ENCODE measurements around the gene ZNF121.

ZNF121 gene

DNA sequence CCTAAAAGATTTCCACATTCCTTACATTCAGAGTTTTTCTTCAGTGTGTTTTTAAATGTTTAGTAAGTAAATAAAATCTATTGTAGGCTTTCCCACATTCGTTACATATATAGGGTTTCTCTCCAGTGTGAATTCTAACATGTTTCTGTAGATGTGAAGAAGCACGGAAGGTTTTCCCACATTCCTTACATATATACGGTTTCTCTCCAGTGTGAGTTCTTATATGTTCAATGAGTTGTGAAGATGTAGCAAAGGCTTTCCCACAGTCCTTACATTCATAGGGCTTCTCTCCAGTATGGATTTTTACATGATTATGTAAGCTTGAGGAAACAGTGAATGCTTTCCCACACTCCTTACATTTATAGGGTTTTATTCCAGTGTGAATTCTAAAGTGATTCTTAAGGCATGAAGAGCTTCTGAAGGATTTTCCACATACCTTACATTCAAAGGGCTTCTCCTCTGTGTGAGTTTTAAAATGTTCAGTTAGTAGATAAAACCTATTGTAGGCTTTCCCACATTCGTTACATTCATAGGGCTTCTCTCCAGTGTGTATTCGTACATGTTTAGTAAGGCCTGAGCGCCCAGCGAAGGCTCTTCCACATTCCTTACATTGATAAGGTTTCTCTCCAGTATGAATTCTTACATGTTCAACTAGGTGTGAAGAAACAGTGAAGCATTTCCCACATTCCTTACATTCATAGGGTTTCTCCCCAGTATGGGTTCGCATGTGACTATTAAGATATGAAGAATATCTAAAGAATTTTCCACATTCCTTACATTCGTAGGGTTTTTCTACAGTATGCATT, 18.2 kb downstream of the ZNF121 start:
- TF ChIP-seq TAF1 (IDR thresholded peaks at IDR 0.05; ENCODE audit: borderline replicate concordance, insufficient read depth, low read length) = no peak
- no peak for TF ChIP-seq FOXP2 (optimal IDR thresholded peaks at IDR 0.05; ENCODE audit: borderline replicate concordance, extremely low read depth, extremely low read length, insufficient read depth)
- TF ChIP-seq POLR2AphosphoS5 (IDR thresholded peaks at IDR 0.05; ENCODE audit: low read depth, low read length) = no peak
- no peak for TF ChIP-seq SIN3A (IDR thresholded peaks at IDR 0.05; ENCODE audit: borderline replicate concordance, insufficient read depth, low read length)
- TF ChIP-seq, protein P1, sequence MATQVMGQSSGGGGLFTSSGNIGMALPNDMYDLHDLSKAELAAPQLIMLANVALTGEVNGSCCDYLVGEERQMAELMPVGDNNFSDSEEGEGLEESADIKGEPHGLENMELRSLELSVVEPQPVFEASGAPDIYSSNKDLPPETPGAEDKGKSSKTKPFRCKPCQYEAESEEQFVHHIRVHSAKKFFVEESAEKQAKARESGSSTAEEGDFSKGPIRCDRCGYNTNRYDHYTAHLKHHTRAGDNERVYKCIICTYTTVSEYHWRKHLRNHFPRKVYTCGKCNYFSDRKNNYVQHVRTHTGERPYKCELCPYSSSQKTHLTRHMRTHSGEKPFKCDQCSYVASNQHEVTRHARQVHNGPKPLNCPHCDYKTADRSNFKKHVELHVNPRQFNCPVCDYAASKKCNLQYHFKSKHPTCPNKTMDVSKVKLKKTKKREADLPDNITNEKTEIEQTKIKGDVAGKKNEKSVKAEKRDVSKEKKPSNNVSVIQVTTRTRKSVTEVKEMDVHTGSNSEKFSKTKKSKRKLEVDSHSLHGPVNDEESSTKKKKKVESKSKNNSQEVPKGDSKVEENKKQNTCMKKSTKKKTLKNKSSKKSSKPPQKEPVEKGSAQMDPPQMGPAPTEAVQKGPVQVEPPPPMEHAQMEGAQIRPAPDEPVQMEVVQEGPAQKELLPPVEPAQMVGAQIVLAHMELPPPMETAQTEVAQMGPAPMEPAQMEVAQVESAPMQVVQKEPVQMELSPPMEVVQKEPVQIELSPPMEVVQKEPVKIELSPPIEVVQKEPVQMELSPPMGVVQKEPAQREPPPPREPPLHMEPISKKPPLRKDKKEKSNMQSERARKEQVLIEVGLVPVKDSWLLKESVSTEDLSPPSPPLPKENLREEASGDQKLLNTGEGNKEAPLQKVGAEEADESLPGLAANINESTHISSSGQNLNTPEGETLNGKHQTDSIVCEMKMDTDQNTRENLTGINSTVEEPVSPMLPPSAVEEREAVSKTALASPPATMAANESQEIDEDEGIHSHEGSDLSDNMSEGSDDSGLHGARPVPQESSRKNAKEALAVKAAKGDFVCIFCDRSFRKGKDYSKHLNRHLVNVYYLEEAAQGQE (IDR thresholded peaks at IDR 0.05; ENCODE audit: insufficient read depth in 1 of 2, low read depth in 2 of 2, low read length in 2 of 2) = no peak

- TF ChIP-seq TAF1 (IDR thresholded peaks at IDR 0.05; ENCODE audit: borderline replicate concordance, insufficient read depth, low read length) (no peak), SIN3A (IDR thresholded peaks at IDR 0.05; ENCODE audit: borderline replicate concordance, insufficient read depth, low read length) (no peak), POLR2AphosphoS5 (IDR thresholded peaks at IDR 0.05; ENCODE audit: low read depth, low read length) (no peak), FOXP2 (optimal IDR thresholded peaks at IDR 0.05; ENCODE audit: borderline replicate concordance, extremely low read depth, extremely low read length, insufficient read depth) (no peak)
- TF ChIP-seq, protein P1 (IDR thresholded peaks at IDR 0.05; ENCODE audit: insufficient read depth in 1 of 2, low read depth in 2 of 2, low read length in 2 of 2) = no peak
These were observed 31.6 kb downstream of the ZNF121 start for GRCh38 chr19:9552536-9553274.

- no peak for TF ChIP-seq FOXP2 (optimal IDR thresholded peaks at IDR 0.05; ENCODE audit: borderline replicate concordance, extremely low read depth, extremely low read length, insufficient read depth)
These were observed 36.4 kb downstream of the ZNF121 start for GRCh38 chr19:9547870-9548269.

- TF ChIP-seq, protein P1 (IDR thresholded peaks at IDR 0.05; ENCODE audit: insufficient read depth in 1 of 2, low read depth in 2 of 2, low read length in 2 of 2) = no peak
- peak; percentile 36; the same call in 1 of the 2 replicates for TF ChIP-seq SIN3A (IDR thresholded peaks at IDR 0.05; ENCODE audit: borderline replicate concordance, insufficient read depth, low read length)
- peak; percentile 75; the same call in 1 of the 2 replicates for TF ChIP-seq POLR2AphosphoS5 (IDR thresholded peaks at IDR 0.05; ENCODE audit: low read depth, low read length)
- TF ChIP-seq TAF1 (IDR thresholded peaks at IDR 0.05; ENCODE audit: borderline replicate concordance, insufficient read depth, low read length) = 0 out of 2 replicates have a peak, but pooled peaks have one; percentile 79
- TF ChIP-seq FOXP2 (optimal IDR thresholded peaks at IDR 0.05; ENCODE audit: borderline replicate concordance, extremely low read depth, extremely low read length, insufficient read depth) = no peak
These were observed 45.9 kb downstream of the ZNF121 start, which contains the start of gene ZNF426 for GRCh38 chr19:9538183-9539058. ZNF426 (minus strand) TSS chr19:9538645; CDS start chr19:9536232, 2,413 bp downstream.

DNA sequence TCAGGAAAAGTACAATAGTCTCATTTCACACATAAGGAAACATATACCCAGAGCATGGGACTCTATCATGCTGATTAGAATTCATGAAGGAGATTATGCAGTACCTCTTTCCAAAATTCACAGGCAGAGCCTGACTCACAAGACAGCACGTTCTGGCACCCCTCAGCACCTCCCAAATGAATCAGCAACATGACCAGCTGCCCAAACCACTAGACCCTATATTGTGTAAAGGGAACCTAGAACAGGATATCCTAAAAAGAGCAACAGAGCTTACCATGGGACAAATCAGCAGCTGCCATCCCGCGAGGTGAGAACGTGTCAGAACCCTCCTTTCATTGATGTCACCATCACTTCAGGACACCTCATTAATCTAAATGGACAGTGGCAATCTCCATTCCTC, 48.4 kb downstream of the ZNF121 start:
- TF ChIP-seq FOXP2 (optimal IDR thresholded peaks at IDR 0.05; ENCODE audit: borderline replicate concordance, extremely low read depth, extremely low read length, insufficient read depth) (no peak), TAF1 (IDR thresholded peaks at IDR 0.05; ENCODE audit: borderline replicate concordance, insufficient read depth, low read length) (no peak), SIN3A (IDR thresholded peaks at IDR 0.05; ENCODE audit: borderline replicate concordance, insufficient read depth, low read length) (no peak), POLR2AphosphoS5 (IDR thresholded peaks at IDR 0.05; ENCODE audit: low read depth, low read length) (no peak)
- TF ChIP-seq, protein P1 (IDR thresholded peaks at IDR 0.05; ENCODE audit: insufficient read depth in 1 of 2, low read depth in 2 of 2, low read length in 2 of 2) = no peak

All from PFSK-1 (cell line).